Skeletal muscle satellite cell (primary cell): Measurements from ENCODE around the gene FRYL.

Experiments used
- H3K27me3 ChIP-seq: 2 replicates; pipeline ENCODE4 v1.7.0; 2013; ENCODE audit warnings: low read length; ENCODE audit not compliant: control insufficient read depth, insufficient read depth
- H3K36me3 ChIP-seq: 2 replicates; pipeline ENCODE4 v1.7.0; 2013; ENCODE audit warnings: mild to moderate bottlenecking, control low read depth, low read length; ENCODE audit not compliant: insufficient read depth
- H3K4me1 ChIP-seq: 2 replicates; pipeline ENCODE4 v1.7.0; 2013; ENCODE audit warnings: low read length; ENCODE audit not compliant: control insufficient read depth, insufficient read depth
- H3K4me2 ChIP-seq: 2 replicates; pipeline ENCODE4 v1.7.0; 2013; ENCODE audit warnings: mild to moderate bottlenecking, low read length
- H3K4me3 ChIP-seq: 2 replicates; pipeline ENCODE4 v1.7.0; 2013; ENCODE audit warnings: low read length
- H3K9ac ChIP-seq: 2 replicates; pipeline ENCODE4 v1.7.0; 2013; ENCODE audit warnings: mild to moderate bottlenecking, low read depth, low read length, moderate library complexity
- H3K9me3 ChIP-seq: replicated peaks from 2 replicates; pipeline ENCODE4 v1.7.0; 2013; ENCODE audit warnings: mild to moderate bottlenecking, control low read depth, low read length

Gene FRYL

DNA sequence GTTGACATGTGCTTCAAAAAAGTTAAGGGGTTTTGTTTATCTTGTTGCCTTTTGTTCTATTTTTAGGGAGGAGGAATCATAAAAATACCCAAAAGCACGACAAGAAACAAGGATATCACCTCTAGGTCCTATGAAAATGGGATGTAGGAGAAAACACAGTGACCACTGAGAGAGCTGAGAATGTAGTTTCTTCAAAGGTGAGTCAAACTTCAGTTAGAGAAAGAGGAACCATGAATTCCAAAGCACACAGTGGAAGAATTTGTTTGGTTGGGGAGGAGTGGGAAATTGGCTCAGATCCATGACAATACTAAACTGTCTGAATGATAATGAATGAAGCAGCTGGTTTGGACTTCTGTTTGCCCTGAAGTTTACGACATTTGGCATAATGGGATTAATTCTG is 19.1 kb upstream of the FRYL start:
- H3K9ac ChIP-seq = no peak overlapping the region
- H3K9me3 ChIP-seq = no peaks in the 10 kb centered on the region
- no peaks in the 10 kb centered on the region for H3K36me3 ChIP-seq
- no peak overlapping the region for H3K4me2 ChIP-seq
- H3K4me3 ChIP-seq = no peak overlapping the region
- H3K27me3 ChIP-seq = no peaks in the 10 kb centered on the region
- peaks cover 7% of the 10 kb centered on the region for H3K4me1 ChIP-seq

DNA sequence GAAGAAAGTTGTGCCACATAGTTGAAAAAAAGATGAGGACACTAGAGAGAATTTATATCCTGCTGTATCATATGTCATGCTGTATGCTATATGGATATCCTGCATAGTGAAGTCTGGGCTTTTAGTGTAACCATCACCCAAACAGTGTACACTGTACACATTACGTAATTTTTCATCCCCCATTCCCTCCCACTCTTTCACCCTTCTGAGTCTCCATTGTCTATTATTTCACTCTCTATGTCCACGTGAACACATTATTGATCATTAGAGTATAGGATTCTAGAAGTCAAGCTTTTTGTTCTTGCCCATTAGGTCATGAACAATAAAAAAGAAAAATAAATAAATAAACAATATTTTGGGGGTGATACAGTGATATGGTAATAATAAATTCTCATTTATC is 18.0 kb upstream of the FRYL start:
- H3K4me2 ChIP-seq = no peak overlapping the region
- H3K9me3 ChIP-seq = no peaks in the 10 kb centered on the region
- H3K36me3 ChIP-seq = no peaks in the 10 kb centered on the region
- H3K4me1 ChIP-seq = peaks cover 7% of the 10 kb centered on the region
- no peak overlapping the region for H3K9ac ChIP-seq
- H3K27me3 ChIP-seq = no peaks in the 10 kb centered on the region
- no peak overlapping the region for H3K4me3 ChIP-seq

DNA sequence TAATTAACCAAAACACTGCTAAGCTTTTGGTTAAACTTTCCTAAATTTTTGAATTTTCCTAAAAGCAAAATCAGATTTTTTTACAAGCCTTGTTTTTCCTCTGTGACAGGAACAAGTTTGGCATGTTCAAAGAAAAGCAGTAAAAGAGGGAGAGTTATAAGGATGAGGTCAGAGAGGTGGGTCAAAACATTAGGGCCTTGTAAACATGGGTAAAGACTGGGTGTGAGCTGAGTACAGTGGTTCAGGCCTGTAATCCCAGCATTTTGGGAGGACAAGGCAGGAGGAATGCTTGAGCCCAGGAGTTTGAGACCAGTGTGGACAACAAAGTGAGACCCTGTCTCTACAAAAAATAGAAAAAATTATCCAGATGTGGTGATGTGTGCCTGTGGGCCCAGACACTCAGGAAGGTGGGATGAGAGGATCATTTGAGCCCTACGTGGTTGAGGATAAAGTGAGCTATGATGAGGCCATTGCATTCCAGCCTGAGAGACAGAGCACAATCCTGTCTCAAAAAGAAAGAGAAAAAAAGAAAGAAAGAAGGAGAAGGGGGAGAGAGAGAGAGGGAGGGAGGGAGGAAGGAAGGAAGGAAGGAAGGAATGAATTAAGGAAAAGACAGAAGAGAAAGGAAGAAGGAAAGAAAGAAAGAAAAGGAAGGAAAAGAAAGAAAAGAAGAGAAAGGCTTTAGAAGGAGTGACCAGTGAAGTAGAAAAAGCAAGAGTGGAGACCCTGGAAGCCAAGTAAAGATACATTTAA is 17.0 kb upstream of the FRYL start:
- H3K36me3 ChIP-seq = no peaks in the 10 kb centered on the region
- H3K9ac ChIP-seq = no peak overlapping the region
- no peak overlapping the region for H3K4me3 ChIP-seq
- no peaks in the 10 kb centered on the region for H3K27me3 ChIP-seq
- H3K4me2 ChIP-seq = no peak overlapping the region
- no peaks in the 10 kb centered on the region for H3K9me3 ChIP-seq
- peaks cover 6% of the 10 kb centered on the region for H3K4me1 ChIP-seq

GRCh38 chr4:48796191-48796926 is 16.3 kb upstream of the FRYL start:
- H3K4me2 ChIP-seq = no peak overlapping the region

GRCh38 chr4:48795108-48795507 is 15.0 kb upstream of the FRYL start:
- no peaks in the 10 kb centered on the region for H3K9me3 ChIP-seq
- no peak overlapping the region for H3K4me3 ChIP-seq
- H3K4me1 ChIP-seq = no peaks in the 10 kb centered on the region
- no peak overlapping the region for H3K4me2 ChIP-seq
- no peaks in the 10 kb centered on the region for H3K27me3 ChIP-seq
- H3K9ac ChIP-seq = no peak overlapping the region
- H3K36me3 ChIP-seq = no peaks in the 10 kb centered on the region

More at GRCh38 chr4:48796191-48796926, 16.3 kb upstream of the FRYL start:
- H3K36me3 ChIP-seq = no peaks in the 10 kb centered on the region
- H3K4me1 ChIP-seq = no peaks in the 10 kb centered on the region
- no peaks in the 10 kb centered on the region for H3K9me3 ChIP-seq
- no peak overlapping the region for H3K4me3 ChIP-seq
- H3K9ac ChIP-seq = no peak overlapping the region
- H3K27me3 ChIP-seq = no peaks in the 10 kb centered on the region

DNA sequence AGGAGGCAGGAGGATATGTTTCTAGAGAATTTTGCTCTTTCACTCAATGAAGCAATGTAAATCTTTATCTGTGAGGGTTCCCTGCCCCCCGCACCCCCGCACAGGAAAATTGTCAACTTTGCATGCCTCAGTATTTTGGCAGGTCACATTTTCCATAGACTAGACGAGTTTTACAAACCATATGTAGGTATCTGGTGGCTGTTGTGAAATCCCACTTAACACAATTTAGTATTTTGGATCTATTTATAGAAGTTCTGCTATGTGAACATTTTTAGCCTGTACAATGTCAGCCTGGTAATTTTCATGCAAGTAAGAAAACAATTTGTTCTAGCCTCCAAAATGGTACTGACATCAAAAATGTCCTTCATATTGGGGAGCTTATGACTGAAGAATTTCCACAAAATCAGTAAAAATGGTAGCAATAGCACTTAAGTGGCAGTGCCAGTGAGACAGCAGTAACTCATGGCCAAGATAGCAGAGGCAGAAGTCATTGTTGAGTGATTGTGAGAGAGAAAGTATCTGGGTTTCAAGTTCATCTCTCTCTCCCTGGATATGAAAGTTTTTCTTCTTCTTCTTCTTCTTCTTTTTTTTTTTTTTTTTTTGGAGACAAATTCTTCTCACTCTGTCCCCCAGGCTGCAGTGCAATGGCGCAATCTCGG is 12.4 kb upstream of the FRYL start:
- Histone ChIP-seq H3K9me3 (no peaks in the 10 kb centered on the region), H3K4me3 (no peak overlapping the region), H3K27me3 (no peaks in the 10 kb centered on the region), H3K4me2 (no peak overlapping the region), H3K9ac (no peak overlapping the region), H3K4me1 (no peaks in the 10 kb centered on the region), H3K36me3 (no peaks in the 10 kb centered on the region)

DNA sequence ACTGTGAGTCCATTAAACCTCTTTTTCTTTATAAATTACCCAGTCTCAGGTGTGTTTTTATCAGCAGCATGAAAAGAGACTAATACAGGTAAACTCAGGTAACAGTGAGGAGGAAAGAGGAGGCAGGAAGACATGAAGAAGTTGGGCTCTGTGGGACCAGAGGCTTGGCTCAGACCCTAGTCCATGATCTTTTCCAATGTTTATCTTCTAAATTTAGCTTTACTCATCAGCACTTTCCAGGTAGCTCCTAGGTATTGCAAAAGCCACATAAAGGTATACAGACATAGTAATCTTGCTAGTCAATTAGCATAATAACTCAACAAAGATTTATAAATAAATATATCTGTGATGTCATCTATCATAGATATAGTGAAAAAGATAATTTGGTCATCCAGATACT is 11.2 kb upstream of the FRYL start:
- Histone ChIP-seq H3K4me1 (no peaks in the 10 kb centered on the region), H3K27me3 (no peaks in the 10 kb centered on the region), H3K4me3 (no peak overlapping the region), H3K36me3 (no peaks in the 10 kb centered on the region), H3K4me2 (no peak overlapping the region), H3K9ac (no peak overlapping the region), H3K9me3 (no peaks in the 10 kb centered on the region)

DNA sequence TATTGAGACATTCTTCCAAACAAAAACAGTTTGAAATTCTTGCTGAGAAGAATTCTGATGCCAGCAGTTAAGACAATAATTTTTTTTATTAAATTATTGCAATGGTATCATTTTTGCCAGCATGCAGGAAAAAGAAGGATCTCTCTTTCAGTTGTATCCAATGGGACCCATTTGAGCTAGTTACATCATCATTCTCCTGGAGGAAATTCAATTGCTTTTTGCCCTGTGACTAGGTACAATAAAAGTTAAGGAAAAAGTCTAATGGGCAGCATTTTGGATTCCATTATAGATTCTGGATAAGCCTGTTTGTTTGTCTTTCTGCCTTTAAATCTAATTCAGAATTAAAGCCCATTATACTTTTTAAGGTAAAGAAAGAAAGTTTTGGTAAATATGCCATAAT is 10.5 kb upstream of the FRYL start:
- Histone ChIP-seq H3K9ac (no peak overlapping the region), H3K27me3 (no peaks in the 10 kb centered on the region), H3K9me3 (no peaks in the 10 kb centered on the region), H3K4me1 (no peaks in the 10 kb centered on the region), H3K4me2 (no peak overlapping the region), H3K4me3 (no peak overlapping the region), H3K36me3 (no peaks in the 10 kb centered on the region)

DNA sequence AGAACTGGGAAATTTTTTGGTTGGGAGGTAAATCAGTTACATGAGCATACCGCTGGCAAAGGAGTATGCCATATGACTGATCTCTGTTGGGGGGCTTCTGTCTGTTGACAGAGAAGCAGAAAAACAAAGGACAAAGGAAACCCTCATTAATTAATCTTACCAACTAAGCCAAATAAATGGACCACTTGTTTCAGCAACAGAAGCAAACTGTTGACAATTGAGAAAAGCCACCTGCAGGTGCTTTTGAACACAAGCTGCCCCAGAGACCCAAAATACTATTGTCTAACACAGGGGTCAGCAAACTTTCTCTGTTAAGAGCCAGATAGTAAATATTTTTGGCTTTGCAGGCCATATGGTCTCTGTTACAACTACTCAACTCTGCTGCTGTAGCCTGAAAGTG is 7.0 kb upstream of the FRYL start:
- H3K36me3 ChIP-seq = no peaks in the 10 kb centered on the region
- no peaks in the 10 kb centered on the region for H3K27me3 ChIP-seq
- H3K9ac ChIP-seq = no peak overlapping the region
- H3K9me3 ChIP-seq = no peaks in the 10 kb centered on the region
- no peak overlapping the region for H3K4me2 ChIP-seq
- no peaks in the 10 kb centered on the region for H3K4me1 ChIP-seq
- no peak overlapping the region for H3K4me3 ChIP-seq

DNA sequence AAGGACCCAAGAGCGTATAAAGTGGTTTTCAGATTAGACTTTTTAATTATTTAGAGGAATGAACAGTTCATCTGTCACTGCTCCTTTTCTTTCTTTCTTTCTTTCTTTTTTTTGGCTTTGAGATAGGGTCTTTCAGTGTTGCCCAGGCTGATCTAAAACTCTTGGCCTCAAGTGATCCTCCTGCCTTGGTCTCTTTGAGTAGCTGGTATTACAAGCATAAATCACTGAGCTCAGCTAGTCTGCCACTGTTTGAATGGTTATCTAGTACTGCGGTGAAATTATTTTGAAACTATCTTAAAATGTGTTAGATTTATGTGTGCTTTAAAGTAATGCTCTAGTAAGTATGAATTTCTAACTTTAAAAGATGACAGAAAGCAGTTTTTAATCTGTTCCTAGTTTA is 6.5 kb upstream of the FRYL start:
- no peaks in the 10 kb centered on the region for H3K9me3 ChIP-seq
- no peaks in the 10 kb centered on the region for H3K27me3 ChIP-seq
- H3K9ac ChIP-seq = no peak overlapping the region
- H3K4me3 ChIP-seq = no peak overlapping the region
- no peaks in the 10 kb centered on the region for H3K36me3 ChIP-seq
- no peaks in the 10 kb centered on the region for H3K4me1 ChIP-seq
- no peak overlapping the region for H3K4me2 ChIP-seq

- Histone ChIP-seq H3K9ac (no peak overlapping the region), H3K4me3 (no peak overlapping the region), H3K4me1 (peaks cover 5% of the 10 kb centered on the region), H3K36me3 (no peaks in the 10 kb centered on the region), H3K4me2 (no peak overlapping the region), H3K27me3 (no peaks in the 10 kb centered on the region), H3K9me3 (no peaks in the 10 kb centered on the region)
These were observed 5.2 kb upstream of the FRYL start for GRCh38 chr4:48785302-48785701.
